A673 (cell line): ENCODE measurements around the gene PCCA.

Experiments
- CTCF ChIP-seq: fragments of 300-800, 200-600 bp; sonication (generic); conservative IDR thresholded peaks from 2 replicates; pipeline ENCODE4 v1.5.1; 2017; ENCODE audit warnings: low read depth, mild to moderate bottlenecking, antibody characterized with exemption, low read length, moderate library complexity, mixed read lengths
- EZH2 ChIP-seq: fragments of 200-600 bp; sonication (generic); IDR thresholded peaks from 2 replicates; pipeline ENCODE4 v1.6.1; 2017; ENCODE audit warnings: borderline replicate concordance, low read depth, mild to moderate bottlenecking, mixed read lengths, antibody characterized with exemption, low read length; ENCODE audit not compliant: poor library complexity, severe bottlenecking

- TF ChIP-seq CTCF (no peak), EZH2 (no peak)
Observed at GRCh38 chr13:100106705-100107104, 17.8 kb downstream of the PCCA start.
